DND-41 (cell line): Measurements from ENCODE around the gene OBSCN.

ENCODE experiments used
- ATAC-seq: fragments of 200-7000 bp; cut with Tn5 transposase; 3 replicates; pipeline ENCODE4 v1.9.1; 2021; ENCODE audit warnings: low read depth; ENCODE audit not compliant: insufficient read depth
- DNase-seq: peaks from one replicate; pipeline ENCODE4 v3.0.0-alpha.2; 2020
- H2AFZ ChIP-seq: 2 replicates; pipeline ENCODE4 v1.6.0; 2012; ENCODE audit warnings: low read depth, low read length
- H3K27ac ChIP-seq: 2 replicates; pipeline ENCODE4 v1.5.1; 2012; ENCODE audit warnings: low read length, inconsistent platforms
- H3K27me3 ChIP-seq: fragments of 200-600 bp; sonication (generic); 2 replicates; pipeline ENCODE4 v1.6.0; 2012; ENCODE audit warnings: low read length, mild to moderate bottlenecking, inconsistent platforms; ENCODE audit not compliant: insufficient read depth, poor library complexity
- H3K36me3 ChIP-seq: 2 replicates; pipeline ENCODE4 v1.5.1; 2012; ENCODE audit warnings: low read length, inconsistent platforms; ENCODE audit not compliant: insufficient read depth
- H3K4me1 ChIP-seq: 2 replicates; pipeline ENCODE4 v1.5.1; 2012; ENCODE audit warnings: mild to moderate bottlenecking, low read length; ENCODE audit not compliant: insufficient read depth
- H3K4me2 ChIP-seq: 2 replicates; pipeline ENCODE4 v1.6.0; 2012; ENCODE audit warnings: mild to moderate bottlenecking, moderate library complexity, low read length, inconsistent platforms; ENCODE audit not compliant: insufficient read depth
- H3K4me3 ChIP-seq, 2 experiments: fragments of 200-600 bp in 1 of 2; shearing (Covaris generic) in 1 of 2; 2 replicates each; pipeline ENCODE4 v1.5.1; 2012 to 2016; ENCODE audit warnings: inconsistent platforms in 2 of 2, low read length in 2 of 2, mild to moderate bottlenecking in 2 of 2, low read depth in 1 of 2, moderate library complexity in 1 of 2
- H3K79me2 ChIP-seq: 2 replicates; pipeline ENCODE4 v1.6.0; 2012; ENCODE audit warnings: low read length, inconsistent platforms; ENCODE audit not compliant: insufficient read depth
- H3K9ac ChIP-seq: 2 replicates; pipeline ENCODE4 v1.6.0; 2012; ENCODE audit warnings: low read depth, mild to moderate bottlenecking, inconsistent platforms, low read length, moderate library complexity
- H3K9me3 ChIP-seq: 2 replicates; pipeline ENCODE4 v1.5.1; 2012; ENCODE audit warnings: low read length, moderate library complexity, mild to moderate bottlenecking, inconsistent platforms; ENCODE audit not compliant: insufficient read depth, severe bottlenecking
- H4K20me1 ChIP-seq: 2 replicates; pipeline ENCODE4 v1.6.0; 2012; ENCODE audit warnings: low read length; ENCODE audit not compliant: insufficient read depth
- CTCF ChIP-seq: IDR thresholded peaks from 2 replicates; pipeline ENCODE4 v1.5.1; 2012; ENCODE audit warnings: borderline replicate concordance, low read length, moderate library complexity, mild to moderate bottlenecking; ENCODE audit not compliant: poor library complexity, severe bottlenecking; ENCODE audit errors: extremely low read depth
- EZH2 ChIP-seq: IDR thresholded peaks from 3 replicates; pipeline ENCODE4 v1.6.1; 2012; ENCODE audit warnings: borderline replicate concordance, low read depth, mild to moderate bottlenecking, moderate library complexity, low read length, inconsistent platforms; ENCODE audit not compliant: severe bottlenecking

The OBSCN gene

GRCh38 chr1:228376262-228376628 lies 168.4 kb downstream of the OBSCN start:
- Histone ChIP-seq H3K4me1 (no peaks in the 10 kb centered on the region), H3K4me2 (no peak overlapping the region), H3K9me3 (no peaks in the 10 kb centered on the region), H3K27ac (no peak overlapping the region), H3K9ac (no peak overlapping the region), H3K79me2 (no peaks in the 10 kb centered on the region), H2AFZ (no peak overlapping the region), H4K20me1 (no peaks in the 10 kb centered on the region), H3K4me3 (no peak overlapping the region), H3K27me3 (no peaks in the 10 kb centered on the region), H3K36me3 (no peaks in the 10 kb centered on the region)
- no peak for DNase-seq
- TF ChIP-seq CTCF, result no peak
- TF ChIP-seq EZH2, result no peak
- ATAC-seq, result no peak

DNA sequence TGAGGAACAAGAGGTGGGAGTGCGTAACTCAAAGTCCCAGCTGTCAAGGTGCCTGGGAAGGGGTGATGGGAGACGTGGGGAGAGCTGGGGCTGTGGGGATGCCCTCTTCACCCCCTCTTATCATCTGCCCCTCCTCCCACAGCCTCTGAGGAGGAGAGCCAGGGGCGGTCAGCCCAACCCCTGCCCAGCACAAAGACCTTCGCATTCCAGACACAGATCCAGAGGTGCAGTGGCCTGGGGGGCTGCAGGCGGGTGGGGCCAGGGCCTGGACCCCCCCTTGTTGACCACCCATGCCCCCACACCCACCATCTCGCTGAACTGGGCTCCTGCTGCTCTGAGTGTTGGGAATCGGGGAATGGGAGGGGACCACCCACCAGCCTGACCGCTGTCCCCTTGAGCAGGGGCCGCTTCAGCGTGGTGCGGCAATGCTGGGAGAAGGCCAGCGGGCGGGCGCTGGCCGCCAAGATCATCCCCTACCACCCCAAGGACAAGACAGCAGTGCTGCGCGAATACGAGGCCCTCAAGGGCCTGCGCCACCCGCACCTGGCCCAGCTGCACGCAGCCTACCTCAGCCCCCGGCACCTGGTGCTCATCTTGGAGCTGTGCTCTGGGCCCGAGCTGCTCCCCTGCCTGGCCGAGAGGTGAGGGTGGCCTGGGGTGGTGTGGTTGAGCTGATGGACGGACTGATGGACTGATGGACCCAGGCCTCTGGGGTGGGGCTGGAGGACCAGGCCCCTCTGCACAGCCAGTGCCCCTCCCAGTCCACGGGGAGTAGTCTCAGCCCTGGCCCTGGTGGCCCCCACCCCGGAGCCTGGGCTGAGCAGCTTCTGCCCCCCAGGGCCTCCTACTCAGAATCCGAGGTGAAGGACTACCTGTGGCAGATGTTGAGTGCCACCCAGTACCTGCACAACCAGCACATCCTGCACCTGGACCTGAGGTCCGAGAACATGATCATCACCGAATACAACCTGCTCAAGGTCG lies 169.1 kb downstream of the OBSCN start:
- Histone ChIP-seq H2AFZ (no peak overlapping the region), H3K4me2 (no peak overlapping the region), H3K27ac (no peak overlapping the region), H3K9ac (no peak overlapping the region), H3K27me3 (no peaks in the 10 kb centered on the region), H3K4me1 (no peaks in the 10 kb centered on the region), H3K4me3 (no peak overlapping the region), H4K20me1 (no peaks in the 10 kb centered on the region), H3K36me3 (no peaks in the 10 kb centered on the region), H3K79me2 (no peaks in the 10 kb centered on the region), H3K9me3 (no peaks in the 10 kb centered on the region)
- ATAC-seq, result no peak
- TF ChIP-seq EZH2 (no peak), CTCF (no peak)
- DNase-seq, result no peak

DNA sequence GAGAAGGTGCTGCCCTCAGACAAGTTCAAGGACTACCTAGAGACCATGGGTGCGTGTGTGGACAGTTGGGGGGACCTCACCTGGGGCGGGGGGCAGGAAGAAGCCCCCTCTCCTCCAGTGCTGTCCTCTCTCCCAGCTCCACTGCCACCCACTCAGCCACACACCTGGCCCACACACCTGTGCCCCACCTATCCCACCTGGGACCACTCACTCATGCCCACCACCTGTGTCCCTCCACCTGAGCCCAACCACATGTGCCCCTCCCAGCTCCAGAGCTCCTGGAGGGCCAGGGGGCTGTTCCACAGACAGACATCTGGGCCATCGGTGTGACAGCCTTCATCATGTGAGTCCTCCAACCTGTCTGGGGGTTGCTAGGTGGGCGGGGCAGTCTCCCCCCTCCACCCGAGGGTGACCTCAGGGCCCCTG lies 169.8 kb downstream of the OBSCN start:
- no peak overlapping the region for H2AFZ ChIP-seq
- no peaks in the 10 kb centered on the region for H3K27me3 ChIP-seq
- no peaks in the 10 kb centered on the region for H3K9me3 ChIP-seq
- H3K27ac ChIP-seq, result no peak overlapping the region
- no peaks in the 10 kb centered on the region for H3K36me3 ChIP-seq
- TF ChIP-seq CTCF, result no peak
- no peak for TF ChIP-seq EZH2
- no peaks in the 10 kb centered on the region for H3K4me1 ChIP-seq
- no peak overlapping the region for H3K4me3 ChIP-seq
- H3K4me2 ChIP-seq, result no peak overlapping the region
- no peaks in the 10 kb centered on the region for H4K20me1 ChIP-seq
- H3K9ac ChIP-seq, result no peak overlapping the region
- no peaks in the 10 kb centered on the region for H3K79me2 ChIP-seq
- no peak for ATAC-seq
- no peak for DNase-seq
